Astrocyte of the cerebellum (primary cell): ENCODE measurements around the gene OBP2A.

Experiments
- DNase-seq: peaks from one replicate; pipeline ENCODE4 v3.0.0-alpha.2; 2011; ENCODE audit warnings: low read depth
- H3K4me3 ChIP-seq: 2 replicates; pipeline ENCODE4 v1.5.1; 2011; ENCODE audit warnings: mild to moderate bottlenecking, low read depth, low read length, moderate library complexity
- in situ Hi-C: cut with HindIII; loops from 2 replicates; pipeline ENCODE4 v1.10.0; 2017; ENCODE audit warnings: low sequenced_read_pairs
- TF ChIP-seq, protein P1 (sequence below): IDR thresholded peaks from 2 replicates; pipeline ENCODE4 v1.5.1; 2012; ENCODE audit warnings: low read length, low read depth, moderate library complexity, mild to moderate bottlenecking; ENCODE audit errors: missing control alignments

The OBP2A gene

DNA sequence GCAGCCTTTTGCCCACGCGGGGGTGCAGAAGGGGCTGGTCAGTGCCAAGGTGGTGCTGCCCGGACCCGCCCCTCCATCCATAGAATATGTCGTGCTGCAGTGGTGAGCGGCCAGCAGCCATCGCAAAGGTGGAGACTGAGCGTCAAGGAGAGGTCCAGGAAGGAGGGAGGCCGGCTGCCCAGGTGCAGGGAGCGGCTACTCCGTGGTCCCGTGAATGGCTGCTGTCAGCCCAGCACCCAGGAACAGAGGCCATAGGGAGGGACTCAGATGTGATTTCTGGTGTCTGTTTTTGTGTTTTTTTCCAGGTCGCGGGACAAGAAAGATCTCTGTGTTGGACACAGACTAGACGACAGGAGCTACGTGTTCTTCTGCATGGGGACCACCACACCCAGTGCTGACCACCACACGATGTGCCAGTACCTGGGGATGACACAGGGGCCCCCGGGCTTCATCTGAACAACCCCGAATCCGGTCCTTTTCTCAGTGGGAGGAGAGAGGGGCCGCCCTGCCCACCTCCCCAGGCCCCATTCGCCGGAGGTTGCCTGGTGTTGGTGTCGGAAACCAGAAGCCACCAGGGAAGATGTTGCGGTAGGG lies 44.7 kb downstream of the OBP2A start:
- TF ChIP-seq, protein P1, sequence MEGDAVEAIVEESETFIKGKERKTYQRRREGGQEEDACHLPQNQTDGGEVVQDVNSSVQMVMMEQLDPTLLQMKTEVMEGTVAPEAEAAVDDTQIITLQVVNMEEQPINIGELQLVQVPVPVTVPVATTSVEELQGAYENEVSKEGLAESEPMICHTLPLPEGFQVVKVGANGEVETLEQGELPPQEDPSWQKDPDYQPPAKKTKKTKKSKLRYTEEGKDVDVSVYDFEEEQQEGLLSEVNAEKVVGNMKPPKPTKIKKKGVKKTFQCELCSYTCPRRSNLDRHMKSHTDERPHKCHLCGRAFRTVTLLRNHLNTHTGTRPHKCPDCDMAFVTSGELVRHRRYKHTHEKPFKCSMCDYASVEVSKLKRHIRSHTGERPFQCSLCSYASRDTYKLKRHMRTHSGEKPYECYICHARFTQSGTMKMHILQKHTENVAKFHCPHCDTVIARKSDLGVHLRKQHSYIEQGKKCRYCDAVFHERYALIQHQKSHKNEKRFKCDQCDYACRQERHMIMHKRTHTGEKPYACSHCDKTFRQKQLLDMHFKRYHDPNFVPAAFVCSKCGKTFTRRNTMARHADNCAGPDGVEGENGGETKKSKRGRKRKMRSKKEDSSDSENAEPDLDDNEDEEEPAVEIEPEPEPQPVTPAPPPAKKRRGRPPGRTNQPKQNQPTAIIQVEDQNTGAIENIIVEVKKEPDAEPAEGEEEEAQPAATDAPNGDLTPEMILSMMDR, result no peak
- no peak overlapping the region for H3K4me3 ChIP-seq
- DNase-seq, result no peak
- in situ Hi-C loops, result no loop called here

DNA sequence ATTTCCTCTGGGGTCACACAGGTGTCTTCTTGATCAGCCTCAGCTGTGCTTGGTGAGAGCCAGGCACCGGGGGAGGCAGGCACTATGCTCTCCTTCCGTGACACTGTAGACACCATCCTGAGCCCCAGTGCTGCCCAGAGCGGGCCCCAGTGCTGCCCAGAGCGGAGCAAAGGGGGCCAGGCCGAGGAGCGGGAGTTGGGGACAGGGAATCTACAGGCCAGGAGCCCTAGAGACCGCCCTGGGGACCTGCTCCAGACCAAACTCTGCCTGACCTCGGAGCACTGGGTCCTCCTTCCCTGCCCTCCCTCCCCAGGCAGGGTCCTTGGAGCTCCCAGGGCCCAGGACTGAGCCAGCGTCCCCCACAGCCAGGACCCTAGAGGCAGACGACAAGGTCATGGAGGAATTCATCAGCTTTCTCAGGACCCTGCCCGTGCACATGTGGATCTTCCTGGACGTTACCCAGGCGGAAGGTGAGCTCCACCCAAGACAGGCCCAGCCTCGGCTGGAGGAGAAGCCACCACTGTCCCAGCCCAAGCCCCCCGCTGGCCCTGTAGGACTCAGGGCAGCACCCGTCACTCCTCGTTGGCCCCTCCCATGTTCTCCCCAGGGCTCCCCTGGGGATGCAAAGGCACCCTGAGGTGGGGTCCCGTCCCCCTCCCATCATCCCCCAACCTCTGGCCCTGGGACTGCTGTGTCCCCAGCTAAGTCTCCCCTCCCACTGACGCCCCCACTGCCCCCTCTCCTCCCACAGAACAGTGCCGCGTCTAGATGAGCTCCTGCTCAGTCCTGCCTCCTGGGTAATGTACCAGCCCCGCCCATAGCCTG lies 45.8 kb downstream of the OBP2A start:
- TF ChIP-seq, protein P1, result no peak
- in situ Hi-C loops, result no loop called here
- no peak for DNase-seq
- H3K4me3 ChIP-seq, result no peak overlapping the region

DNA sequence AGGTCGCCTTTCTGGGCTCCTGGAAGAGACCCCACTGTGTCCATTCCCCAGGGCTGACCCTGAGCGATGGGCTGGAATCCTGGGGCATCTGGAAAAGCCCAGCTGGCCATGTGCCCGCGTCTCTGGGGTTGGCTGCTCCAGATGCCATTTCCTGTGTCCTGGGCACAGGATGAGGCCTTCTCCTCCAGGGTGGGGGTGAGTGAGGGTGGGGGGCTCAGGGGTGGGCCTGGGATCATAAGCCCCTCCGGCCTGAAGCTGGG lies 46.3 kb downstream of the OBP2A start:
- no peak for DNase-seq
- TF ChIP-seq, protein P1, result no peak
- in situ Hi-C loops, result no loop called here
- no peak overlapping the region for H3K4me3 ChIP-seq

DNA sequence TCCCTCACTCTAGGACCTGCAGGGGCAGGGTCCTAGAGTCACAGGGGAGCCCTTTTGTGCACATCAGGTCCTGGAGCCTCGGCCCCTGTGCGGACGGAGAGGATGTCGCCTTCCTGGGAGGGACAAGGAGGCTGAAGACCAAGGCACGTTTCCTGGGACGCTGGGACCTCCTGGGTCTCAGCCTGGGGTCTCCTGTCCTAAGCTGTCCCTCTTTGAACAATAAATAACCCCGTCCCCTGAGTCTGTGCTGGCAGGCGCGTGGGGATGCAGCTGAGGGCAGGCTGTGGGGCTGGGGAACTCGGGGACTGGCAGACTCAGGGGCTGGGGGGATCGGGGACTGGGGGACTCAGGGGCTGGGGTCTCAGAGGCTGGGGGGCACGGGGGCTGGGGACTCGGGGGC lies 46.7 kb downstream of the OBP2A start:
- H3K4me3 ChIP-seq, result no peak overlapping the region
- in situ Hi-C loops, result no loop called here
- TF ChIP-seq, protein P1, result no peak
- DNase-seq, result no peak

DNA sequence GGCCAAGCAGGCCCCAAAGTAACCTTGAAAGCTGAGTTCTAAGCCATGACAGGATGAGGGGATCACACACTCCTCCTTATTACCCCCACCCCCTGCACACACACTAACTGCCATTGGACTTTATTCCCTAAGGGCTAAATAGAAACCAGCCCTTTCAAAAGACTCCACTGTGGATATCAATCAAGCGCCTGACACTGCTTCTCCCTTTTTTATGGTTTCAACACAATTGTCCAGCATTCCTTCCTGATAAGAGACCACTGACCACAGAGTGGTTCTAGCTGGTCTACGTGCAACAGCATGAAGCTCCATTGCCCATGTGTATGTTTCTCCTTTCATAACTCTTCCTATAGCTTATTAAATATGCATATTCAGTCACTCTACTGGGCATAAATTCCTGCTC lies 50.3 kb downstream of the OBP2A start:
- no peak for DNase-seq
- H3K4me3 ChIP-seq, result no peak overlapping the region
- TF ChIP-seq, protein P1, result no peak
- in situ Hi-C loops, result no loop called here
